Parathyroid adenoma (tissue), 2 donors: Measurements from ENCODE around the gene CNTN4.

Experiments
- H2AFZ ChIP-seq: fragments of 300-600 bp; sonication (generic); one replicate; pipeline ENCODE4 v1.7.0; 2017; ENCODE audit warnings: antibody characterized with exemption, mild to moderate bottlenecking
- H3K27ac ChIP-seq: fragments of 300-600 bp; sonication (generic); one replicate; pipeline ENCODE4 v1.7.0; 2017
- H3K27me3 ChIP-seq: fragments of 300-600 bp; sonication (generic); one replicate; pipeline ENCODE4 v1.7.0; 2017; ENCODE audit warnings: low read length; ENCODE audit not compliant: control insufficient read depth, insufficient read depth
- H3K36me3 ChIP-seq: fragments of 300-600 bp; sonication (generic); one replicate; pipeline ENCODE4 v1.7.0; 2017; ENCODE audit warnings: low read length; ENCODE audit not compliant: control insufficient read depth, insufficient read depth
- H3K4me1 ChIP-seq: fragments of 300-600 bp; sonication (generic); one replicate; pipeline ENCODE4 v1.7.0; 2017; ENCODE audit warnings: control low read depth
- H3K4me2 ChIP-seq: fragments of 300-600 bp; sonication (generic); one replicate; pipeline ENCODE4 v1.7.0; 2017; ENCODE audit warnings: low read length
- H3K4me3 ChIP-seq: fragments of 300-600 bp; sonication (generic); one replicate; pipeline ENCODE4 v1.7.0; 2017; ENCODE audit warnings: low read depth, low read length
- H3K79me2 ChIP-seq: fragments of 300-600 bp; sonication (generic); one replicate; pipeline ENCODE4 v1.7.0; 2017; ENCODE audit warnings: control low read depth
- H3K9ac ChIP-seq: fragments of 300-600 bp; sonication (generic); one replicate; pipeline ENCODE4 v1.7.0; 2017; ENCODE audit warnings: mild to moderate bottlenecking
- H3K9me3 ChIP-seq: fragments of 300-600 bp; sonication (generic); one replicate; pipeline ENCODE4 v1.7.0; 2017; ENCODE audit warnings: low read length; ENCODE audit not compliant: control insufficient read depth
- CTCF ChIP-seq: fragments of 300-600 bp; sonication (generic); IDR thresholded peaks from one replicate; pipeline ENCODE4 v1.7.0; 2017; ENCODE audit warnings: antibody characterized with exemption, mild to moderate bottlenecking
- donor health status: primary hyperparathyroidism.

Gene CNTN4

GRCh38 chr3:3005146-3005744 is 906.6 kb downstream of the CNTN4 start:
- Histone ChIP-seq H2AFZ (peak overlapping the region; percentile 9), H3K36me3 (no peaks in the 10 kb centered on the region), H3K9ac (no peak overlapping the region), H3K4me1 (peaks cover 25% of the 10 kb centered on the region), H3K4me2 (no peak overlapping the region), H3K4me3 (no peak overlapping the region), H3K9me3 (no peaks in the 10 kb centered on the region), H3K27me3 (no peaks in the 10 kb centered on the region), H3K27ac (peak overlapping the region; percentile 9), H3K79me2 (no peaks in the 10 kb centered on the region)
- TF ChIP-seq CTCF, result no peak

- no peak overlapping the region for H3K9ac ChIP-seq
- H3K4me1 ChIP-seq, result peaks cover 57% of the 10 kb centered on the region
- H3K4me3 ChIP-seq, result no peak overlapping the region
- no peaks in the 10 kb centered on the region for H3K27me3 ChIP-seq
- H2AFZ ChIP-seq, result peak overlapping the region; percentile 44
- H3K36me3 ChIP-seq, result no peaks in the 10 kb centered on the region
- H3K4me2 ChIP-seq, result no peak overlapping the region
- no peaks in the 10 kb centered on the region for H3K9me3 ChIP-seq
- no peak for TF ChIP-seq CTCF
- H3K79me2 ChIP-seq, result no peaks in the 10 kb centered on the region
- H3K27ac ChIP-seq, result peak overlapping the region; percentile 85
Observed at GRCh38 chr3:3013317-3014052, 914.8 kb downstream of the CNTN4 start.

GRCh38 chr3:3015185-3016089 is 916.8 kb downstream of the CNTN4 start:
- Histone ChIP-seq H3K4me1 (peaks cover 52% of the 10 kb centered on the region), H2AFZ (peak overlapping the region; percentile 60), H3K9ac (no peak overlapping the region), H3K79me2 (no peaks in the 10 kb centered on the region), H3K27ac (peak overlapping the region; percentile 85), H3K4me2 (peak overlapping the region; percentile 34), H3K27me3 (no peaks in the 10 kb centered on the region), H3K4me3 (no peak overlapping the region), H3K9me3 (no peaks in the 10 kb centered on the region), H3K36me3 (no peaks in the 10 kb centered on the region)
- peak; percentile 82 for TF ChIP-seq CTCF

GRCh38 chr3:3016226-3016625 is 917.6 kb downstream of the CNTN4 start:
- no peak for TF ChIP-seq CTCF
- peak overlapping the region; percentile 71 for H3K4me2 ChIP-seq

More at GRCh38 chr3:3016226-3016625, 917.6 kb downstream of the CNTN4 start:
- Histone ChIP-seq H3K27ac (peak overlapping the region; percentile 85), H3K9me3 (no peaks in the 10 kb centered on the region), H3K27me3 (no peaks in the 10 kb centered on the region), H3K9ac (no peak overlapping the region), H3K79me2 (no peaks in the 10 kb centered on the region), H3K4me1 (peaks cover 46% of the 10 kb centered on the region), H3K4me3 (peak overlapping the region; percentile 15), H2AFZ (peak overlapping the region; percentile 40), H3K36me3 (no peaks in the 10 kb centered on the region)
